ENCODE measurements around the gene SQSTM1.

SQSTM1 gene

GRCh38 chr5:179874136-179874535 lies 53.4 kb downstream of the SQSTM1 start:
- no peak for DNase-seq (ENCODE audit: low read depth)

- no peak for DNase-seq (ENCODE audit: low read depth)
Measured at GRCh38 chr5:179874536-179875292, 54.0 kb downstream of the SQSTM1 start.

GRCh38 chr5:179875741-179876609 lies 55.3 kb downstream of the SQSTM1 start:
- DNase-seq (ENCODE audit: low read depth), result no peak

- DNase-seq (ENCODE audit: low read depth), result no peak
Measured at GRCh38 chr5:179876610-179876952, 55.9 kb downstream of the SQSTM1 start.

GRCh38 chr5:179878222-179879002 lies 57.7 kb downstream of the SQSTM1 start:
- DNase-seq (ENCODE audit: low read depth), result no peak

- DNase-seq (ENCODE audit: low read depth), result no peak
Measured at GRCh38 chr5:179879003-179879689, 58.4 kb downstream of the SQSTM1 start.

GRCh38 chr5:179879690-179880010 lies 58.9 kb downstream of the SQSTM1 start:
- DNase-seq (ENCODE audit: low read depth), result no peak

- no peak for DNase-seq (ENCODE audit: low read depth)
Measured at GRCh38 chr5:179880066-179880650, 59.5 kb downstream of the SQSTM1 start.

- no peak for DNase-seq (ENCODE audit: low read depth)
Measured at GRCh38 chr5:179880848-179881590, 60.3 kb downstream of the SQSTM1 start.

- DNase-seq (ENCODE audit: low read depth), result no peak
Measured at GRCh38 chr5:179882338-179882737, 61.6 kb downstream of the SQSTM1 start.

GRCh38 chr5:179883163-179883562 lies 62.5 kb downstream of the SQSTM1 start:
- no peak for DNase-seq (ENCODE audit: low read depth)

- no peak for DNase-seq (ENCODE audit: low read depth)
Measured at GRCh38 chr5:179885491-179886090, 64.9 kb downstream of the SQSTM1 start.

- no peak for DNase-seq (ENCODE audit: low read depth)
Measured at GRCh38 chr5:179886190-179886911, 65.6 kb downstream of the SQSTM1 start.

- no peak for DNase-seq (ENCODE audit: low read depth)
Measured at GRCh38 chr5:179887095-179887494, 66.4 kb downstream of the SQSTM1 start.

All from activated T-cell treated with anti-CD3 and anti-CD28 coated beads for 1 hour (primary cell).